T-helper 9 cell (primary cell): ENCODE results near the gene ZSWIM9.
A peak's percentile ranks its signal among the peaks of the same experiment; 100 is the strongest.
"Not testable (repeated sequence)": the region's sequence is repeated elsewhere in the genome, so short reads cannot be mapped to it uniquely, and the experiment has no call there.

ENCODE experiments used
- DNase-seq: peaks from one replicate; pipeline ENCODE4 v3.0.0-alpha.2; 2020

ZSWIM9 gene

DNA sequence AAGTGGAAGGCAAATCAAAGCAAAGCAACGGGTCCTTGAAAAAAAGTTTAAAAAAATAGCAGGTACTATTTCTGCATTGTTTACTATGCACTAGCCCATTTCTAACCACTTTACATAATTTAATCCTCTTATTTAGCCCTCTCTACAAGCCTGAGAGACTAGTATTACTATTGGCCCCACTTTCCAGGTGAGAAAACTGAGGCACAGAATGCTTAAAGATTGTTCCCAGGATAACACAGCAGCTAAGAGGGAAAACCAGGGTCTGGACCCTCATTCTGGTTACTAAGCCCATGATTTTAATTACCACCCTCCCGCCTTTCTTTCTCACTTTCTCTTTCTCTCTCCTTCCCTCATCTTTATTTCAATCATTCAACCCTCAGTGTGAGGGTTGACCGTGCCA lies 5.7 kb downstream of the ZSWIM9 start:
- DNase-seq = no peak

DNA sequence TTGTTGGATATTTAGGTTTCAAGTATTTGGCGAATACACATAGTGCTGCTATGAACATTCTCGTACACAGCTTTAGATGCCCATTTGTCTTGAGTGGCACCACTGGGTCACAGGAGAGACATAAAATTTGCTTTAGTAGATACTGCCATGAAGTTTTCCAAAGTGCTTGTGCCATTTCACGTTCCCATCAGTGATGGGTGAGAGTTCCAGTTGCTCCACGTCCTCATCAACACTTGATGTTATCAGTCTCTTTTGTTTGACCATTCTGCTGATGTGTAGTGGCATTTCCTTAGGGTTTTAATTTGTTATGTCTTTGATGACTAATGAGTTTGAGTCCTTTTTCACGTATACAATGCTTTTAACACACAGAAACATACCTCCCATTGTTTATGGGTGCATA lies 11.0 kb downstream of the ZSWIM9 start:
- DNase-seq = no peak

DNA sequence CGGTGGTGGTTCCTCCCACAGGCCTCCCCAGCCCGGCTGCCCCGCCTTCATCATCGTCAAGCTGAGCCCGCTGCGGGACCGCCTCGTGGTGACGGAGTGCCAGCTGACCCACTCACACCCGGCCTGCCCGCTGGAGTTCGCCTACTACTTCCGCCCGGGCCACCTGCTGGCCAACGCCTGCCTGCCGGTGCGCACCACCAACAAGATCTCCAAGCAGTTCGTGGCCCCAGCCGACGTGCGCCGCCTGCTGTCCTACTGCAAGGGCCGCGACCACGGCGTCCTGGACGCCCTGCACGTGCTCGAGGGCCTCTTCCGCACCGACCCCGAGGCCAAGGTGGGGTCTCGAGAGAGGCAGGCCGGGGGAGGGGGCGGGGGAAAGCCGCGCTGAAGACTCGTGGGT lies 12.0 kb downstream of the ZSWIM9 start:
- DNase-seq = no peak

DNA sequence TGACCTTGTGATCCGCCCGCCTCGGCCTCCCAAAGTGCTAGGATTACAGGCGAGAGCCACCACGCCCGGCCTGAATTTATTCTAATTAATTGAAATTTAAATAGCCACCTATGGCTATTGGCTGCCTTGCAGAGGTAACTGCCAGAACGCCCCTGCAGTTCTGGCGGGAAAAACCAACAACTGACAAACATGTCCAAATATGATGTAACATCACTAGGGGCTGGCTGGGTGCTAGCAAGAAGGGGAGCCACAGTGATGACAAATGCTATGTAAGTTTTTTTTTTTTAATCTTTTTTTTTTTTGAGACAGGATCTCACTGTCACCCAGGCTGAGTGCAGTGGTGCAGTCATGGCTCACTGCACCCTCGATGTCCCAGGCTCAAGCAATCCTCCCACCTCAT lies 12.9 kb downstream of the ZSWIM9 start:
- DNase-seq = no peak

DNA sequence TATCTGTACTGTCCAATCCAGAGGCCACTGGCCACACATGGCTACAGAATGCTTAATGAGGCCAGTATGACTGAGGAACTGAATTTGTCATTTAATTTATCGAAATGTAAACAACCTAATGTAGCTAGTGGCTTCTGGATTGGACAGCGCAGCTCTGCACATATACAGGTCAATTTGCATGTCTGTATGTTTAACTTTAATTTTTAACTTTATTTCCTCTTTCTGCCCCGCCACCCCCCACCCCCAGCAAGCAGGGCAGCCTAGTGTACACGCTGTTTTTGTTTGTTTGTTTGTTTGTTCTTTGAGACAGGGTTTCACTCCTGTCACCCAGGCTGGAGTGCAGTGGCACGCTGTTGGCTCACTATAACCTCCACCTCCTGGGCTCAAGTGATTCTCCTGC lies 15.5 kb downstream of the ZSWIM9 start:
- DNase-seq = no peak

DNA sequence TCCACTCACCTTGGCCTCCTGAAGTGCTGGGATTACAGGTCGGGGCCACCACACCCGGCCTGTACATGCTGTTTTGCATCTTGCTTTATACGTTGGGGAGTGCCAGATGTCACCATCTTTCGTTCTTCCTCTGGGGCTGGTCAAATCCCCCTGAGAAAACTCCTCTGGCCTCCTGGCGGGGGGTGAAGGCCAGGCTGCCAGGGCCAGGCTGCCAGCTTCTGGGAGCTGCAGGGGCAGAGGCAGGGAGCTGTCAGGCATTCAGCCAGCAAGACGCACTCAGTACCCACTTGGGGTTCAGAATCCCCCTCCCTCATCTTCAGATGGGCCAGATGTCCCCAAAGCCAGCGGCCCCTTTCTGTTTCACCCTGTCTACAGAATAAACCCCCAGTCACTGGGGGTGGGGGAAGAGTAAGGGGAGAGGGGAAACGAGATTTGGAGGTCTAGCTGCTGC lies 16.1 kb downstream of the ZSWIM9 start:
- DNase-seq = no peak

DNA sequence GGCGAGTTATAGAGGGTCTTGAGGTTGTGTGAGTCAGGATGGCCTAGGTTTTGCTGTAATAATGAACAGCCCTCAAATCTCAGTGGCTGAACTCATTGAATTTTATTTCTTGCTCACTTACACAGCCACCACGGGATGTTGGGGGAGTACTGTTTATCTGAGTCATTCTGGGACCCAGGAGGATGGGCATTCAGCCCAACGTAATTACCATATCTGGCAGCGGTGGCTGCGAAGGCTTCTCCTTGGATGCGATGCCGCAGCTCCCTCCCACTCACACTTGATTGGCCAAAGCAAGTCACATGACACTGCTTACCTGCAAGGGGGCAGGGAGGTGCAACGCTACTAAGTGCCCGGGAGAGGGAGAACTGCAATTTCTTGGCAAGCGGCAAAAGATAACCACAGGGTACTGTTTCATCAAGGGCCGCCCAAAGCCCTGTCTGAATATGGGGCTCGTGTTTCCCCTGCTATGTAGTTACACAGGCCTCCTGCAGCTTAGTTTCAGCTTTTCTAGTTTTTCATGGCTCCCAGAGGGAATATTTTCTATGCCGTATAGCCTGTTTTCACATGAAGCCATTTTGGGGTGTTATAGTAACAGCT lies 19.9 kb downstream of the ZSWIM9 start:
- DNase-seq = peak; percentile 54

DNA sequence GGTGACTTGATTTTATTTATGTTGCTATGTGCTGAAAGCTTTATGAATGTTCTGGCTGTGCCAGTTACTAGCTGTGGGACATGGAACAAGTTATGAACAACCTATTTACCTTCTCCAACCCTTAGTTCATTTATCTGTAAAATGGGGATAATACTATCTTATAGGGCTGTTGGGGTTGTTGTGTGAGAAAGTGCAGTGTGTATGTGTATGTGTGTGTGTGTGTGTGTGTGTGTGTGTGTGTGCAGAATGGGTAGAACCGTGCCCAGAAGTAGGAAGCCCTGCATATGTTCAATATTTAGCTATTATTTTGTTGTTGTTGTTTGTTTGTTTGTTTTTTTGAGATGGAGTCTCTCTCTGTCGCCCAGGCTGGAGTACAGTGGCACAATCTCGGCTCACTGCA lies 20.4 kb downstream of the ZSWIM9 start:
- DNase-seq = no peak

DNA sequence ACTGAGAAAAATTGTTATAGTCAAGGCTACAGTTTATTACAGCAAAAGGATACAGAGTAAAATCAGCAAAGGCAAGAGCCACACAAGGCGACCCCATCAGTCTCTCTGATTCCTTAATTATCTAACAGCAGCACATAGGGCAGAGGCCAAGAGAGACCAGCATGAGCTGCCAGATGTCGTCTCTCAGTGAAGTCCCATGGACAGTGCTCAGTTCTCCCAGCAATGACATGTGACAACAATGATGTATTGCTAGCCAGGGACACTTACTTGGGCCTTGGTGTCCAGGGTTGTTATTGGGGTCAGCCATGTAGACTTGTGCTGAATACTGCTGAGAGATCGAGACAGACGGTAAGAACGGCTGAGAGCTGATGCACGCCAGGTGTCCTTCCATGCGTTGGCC lies 22.3 kb downstream of the ZSWIM9 start:
- no peak for DNase-seq

DNA sequence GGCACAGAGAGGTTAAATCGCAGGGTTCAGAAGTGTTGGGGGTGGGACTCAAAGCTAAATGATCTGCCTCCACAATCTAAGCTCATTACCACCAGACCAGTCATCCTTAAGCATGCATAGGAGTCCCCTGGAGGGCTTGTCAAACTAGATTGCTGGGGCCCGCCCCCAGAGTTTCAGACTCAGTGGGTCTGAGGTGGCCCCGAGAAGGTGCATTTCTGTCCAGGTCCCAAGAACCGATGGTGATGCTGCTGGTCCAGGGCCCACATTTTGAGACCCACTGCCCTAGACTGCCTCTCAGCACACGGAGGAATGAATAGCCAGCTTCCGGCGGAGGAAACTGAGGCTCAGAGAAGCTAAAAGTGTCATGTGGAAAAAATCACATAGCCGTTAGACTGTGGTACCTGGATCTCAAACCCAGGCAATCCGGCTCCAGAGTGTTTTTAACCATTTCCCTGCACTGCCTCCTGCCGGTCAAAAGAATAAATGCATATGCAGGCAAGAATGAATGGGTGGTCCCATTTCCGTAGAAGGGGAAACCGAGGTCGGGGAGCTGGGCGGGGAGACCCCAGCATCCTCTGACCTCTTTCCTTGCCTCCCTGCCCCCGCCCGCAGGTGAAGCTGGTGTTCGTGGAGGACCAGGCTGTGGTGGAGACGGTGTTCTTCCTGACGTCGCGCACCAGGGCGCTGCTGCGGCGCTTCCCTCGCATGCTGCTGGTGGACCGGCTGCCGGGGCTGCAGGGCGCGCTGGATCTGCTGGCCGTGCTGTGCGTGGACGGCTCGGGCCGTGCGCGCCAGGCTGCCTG lies 23.8 kb downstream of the ZSWIM9 start:
- DNase-seq = no peak

DNA sequence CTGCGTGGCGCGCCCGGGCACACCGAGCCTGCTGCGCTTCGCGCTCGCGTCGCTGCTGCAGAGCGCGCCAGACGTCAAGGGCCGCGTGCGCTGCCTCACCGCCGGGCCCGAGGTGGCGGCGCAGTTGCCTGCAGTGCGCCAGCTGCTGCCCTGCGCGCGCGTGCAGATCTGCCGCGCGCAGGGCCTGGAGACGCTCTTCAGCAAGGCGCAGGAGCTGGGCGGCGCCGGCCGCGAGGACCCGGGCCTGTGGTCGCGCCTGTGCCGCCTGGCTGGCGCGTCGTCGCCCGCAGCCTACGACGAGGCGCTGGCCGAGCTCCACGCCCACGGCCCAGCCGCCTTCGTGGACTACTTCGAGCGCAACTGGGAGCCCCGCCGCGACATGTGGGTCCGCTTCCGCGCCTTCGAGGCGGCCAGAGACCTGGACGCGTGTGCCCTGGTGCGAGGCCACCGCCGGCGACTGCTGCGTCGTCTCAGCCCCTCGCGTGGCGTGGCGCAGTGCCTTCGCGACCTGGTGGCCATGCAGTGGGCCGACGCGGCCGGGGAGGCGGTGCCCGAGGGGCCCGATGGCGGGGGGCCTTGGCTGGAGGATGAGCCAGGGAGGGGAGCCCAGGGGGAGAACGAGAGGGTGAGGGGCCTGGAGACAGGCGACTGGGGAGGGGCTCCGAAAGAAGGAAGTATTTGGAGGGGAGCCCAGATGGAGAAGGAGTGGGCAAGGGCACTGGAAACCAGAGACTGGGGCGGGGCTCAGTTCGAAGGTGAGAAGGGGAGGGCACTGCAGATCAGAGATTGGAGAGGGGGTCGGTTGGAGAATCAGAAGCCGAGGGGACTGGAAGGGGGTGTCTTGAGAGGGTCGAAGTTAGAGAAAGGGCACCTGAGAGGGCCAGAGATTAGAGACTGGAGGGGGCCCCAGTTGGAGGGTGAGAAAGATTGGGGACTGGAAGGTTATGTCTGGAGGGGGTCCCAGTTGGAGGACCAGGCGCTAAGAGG lies 24.7 kb downstream of the ZSWIM9 start:
- DNase-seq = no peak

DNA sequence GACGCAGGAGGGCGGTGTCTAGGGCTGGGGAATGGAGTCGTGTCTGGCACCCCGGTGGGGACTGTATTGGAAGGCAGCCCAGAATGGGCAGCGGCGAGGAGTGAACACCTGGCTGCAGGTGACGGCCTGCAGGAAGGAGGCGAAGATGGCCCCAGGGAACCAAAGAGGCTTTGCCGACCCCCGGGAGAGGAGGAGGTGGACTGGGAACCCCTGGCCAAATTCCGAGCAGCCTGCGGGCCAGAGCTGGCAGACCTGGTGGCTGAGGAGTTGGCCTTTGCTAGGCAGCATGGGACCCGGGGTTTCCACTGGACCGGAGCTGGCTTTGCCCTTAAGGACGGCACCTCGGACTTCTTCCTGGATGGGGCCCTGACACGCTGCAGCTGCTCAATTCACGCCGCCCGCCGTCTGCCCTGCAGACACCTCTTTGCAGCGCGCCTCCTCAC lies 25.9 kb downstream of the ZSWIM9 start:
- DNase-seq = no peak

DNA sequence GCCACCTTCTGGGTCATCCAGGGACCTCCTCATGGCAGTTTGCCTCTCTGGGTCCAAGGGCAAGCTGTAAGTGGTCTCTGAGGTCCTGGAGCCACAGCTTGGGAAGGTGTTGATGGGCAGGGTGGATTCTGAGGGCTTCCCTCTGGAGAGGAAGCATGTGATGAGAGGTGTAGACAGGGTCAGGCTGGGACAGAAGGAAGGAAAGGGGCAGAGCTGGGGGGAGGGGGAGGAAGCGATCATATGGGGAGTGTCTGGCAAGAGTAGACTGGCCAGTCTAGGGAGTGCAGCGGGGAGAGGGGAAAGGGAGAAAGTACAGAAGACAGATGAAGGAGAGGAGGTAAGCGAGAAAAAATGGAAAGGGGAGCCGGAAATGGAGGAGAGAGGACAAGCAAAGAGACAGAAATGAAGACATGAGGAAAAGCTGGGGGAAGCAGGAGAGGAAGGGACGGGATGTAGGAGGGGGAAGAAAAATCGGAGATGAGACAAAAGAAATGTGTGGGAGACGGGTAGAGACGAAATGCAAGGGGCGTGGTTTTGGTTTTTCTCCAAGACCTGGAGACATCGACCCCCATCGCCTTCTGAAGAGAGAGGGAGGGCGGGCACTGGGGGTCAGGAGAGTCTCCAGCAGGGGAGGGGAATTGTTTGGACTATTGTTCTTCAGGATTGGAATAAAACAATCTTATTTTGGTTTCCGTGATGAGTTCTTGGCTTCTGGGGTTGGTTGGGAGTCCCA lies 26.6 kb downstream of the ZSWIM9 start:
- DNase-seq = no peak

DNA sequence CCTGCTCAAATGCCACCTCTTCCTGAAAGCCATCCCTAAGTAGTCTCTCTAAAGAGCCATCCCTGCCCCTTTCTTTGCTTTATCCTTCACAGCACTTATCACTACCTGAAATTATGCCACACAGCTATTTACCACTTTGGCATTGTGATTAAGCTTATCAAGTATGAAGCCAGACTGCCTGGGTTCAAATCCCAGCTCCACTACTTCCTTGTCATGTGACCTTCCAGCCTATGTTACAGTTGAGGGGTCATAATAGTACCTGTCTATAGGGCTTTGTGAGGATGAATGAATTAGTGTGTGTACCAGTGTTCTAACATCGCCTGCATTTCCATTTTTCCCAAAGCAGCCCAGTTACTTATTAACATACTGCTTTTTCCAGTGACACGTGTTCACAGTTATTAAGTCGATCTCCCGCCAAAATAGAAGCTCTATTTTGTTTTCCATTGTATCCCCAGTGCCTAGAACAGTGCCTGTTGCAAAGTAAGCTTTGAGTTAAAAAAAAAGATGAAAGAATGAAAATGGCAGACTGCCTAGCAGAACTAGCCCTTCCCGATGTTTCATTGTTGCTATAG lies 32.8 kb downstream of the ZSWIM9 start:
- no peak for DNase-seq

DNA sequence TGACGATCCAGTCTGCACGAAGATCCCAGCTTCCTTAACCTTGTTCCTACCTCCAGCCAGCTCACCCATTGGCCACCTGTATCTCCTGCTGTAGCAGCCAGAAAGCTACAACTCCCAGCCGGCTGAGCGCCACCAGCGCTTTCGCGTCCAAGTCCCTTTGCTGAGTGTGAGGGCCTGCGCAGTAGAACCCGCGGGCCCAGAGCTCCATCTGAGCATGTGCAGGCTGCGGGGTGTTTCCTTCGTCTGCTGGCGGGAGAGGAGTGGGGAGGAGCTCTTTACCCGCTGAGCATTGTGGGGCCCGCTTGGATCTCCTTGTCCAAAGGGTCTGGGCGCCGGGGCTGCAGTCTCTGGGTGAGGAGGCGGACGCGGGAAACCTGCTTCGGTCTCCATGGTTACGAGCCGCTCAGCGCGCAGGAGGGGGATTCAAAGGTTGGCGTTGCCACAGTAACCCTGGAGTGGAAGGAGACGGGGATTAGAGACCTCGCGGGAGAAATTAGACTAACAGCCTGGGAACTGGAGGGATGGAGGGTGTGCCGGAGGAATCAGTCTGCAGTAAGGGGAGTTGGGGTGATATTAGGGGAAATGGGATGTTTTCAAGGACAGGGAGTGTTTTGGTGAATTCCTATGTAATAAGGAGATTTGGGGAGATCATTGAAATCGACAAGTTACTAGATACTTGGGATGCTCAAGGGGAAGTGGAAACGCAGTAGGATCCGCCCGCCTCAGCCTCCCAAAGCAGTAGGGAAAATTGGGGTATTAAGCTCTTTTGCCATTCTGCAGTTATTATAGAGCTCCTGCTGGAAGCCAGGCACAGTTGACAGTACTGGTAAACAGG lies 33.5 kb downstream of the ZSWIM9 start:
- DNase-seq = peak; percentile 78

DNA sequence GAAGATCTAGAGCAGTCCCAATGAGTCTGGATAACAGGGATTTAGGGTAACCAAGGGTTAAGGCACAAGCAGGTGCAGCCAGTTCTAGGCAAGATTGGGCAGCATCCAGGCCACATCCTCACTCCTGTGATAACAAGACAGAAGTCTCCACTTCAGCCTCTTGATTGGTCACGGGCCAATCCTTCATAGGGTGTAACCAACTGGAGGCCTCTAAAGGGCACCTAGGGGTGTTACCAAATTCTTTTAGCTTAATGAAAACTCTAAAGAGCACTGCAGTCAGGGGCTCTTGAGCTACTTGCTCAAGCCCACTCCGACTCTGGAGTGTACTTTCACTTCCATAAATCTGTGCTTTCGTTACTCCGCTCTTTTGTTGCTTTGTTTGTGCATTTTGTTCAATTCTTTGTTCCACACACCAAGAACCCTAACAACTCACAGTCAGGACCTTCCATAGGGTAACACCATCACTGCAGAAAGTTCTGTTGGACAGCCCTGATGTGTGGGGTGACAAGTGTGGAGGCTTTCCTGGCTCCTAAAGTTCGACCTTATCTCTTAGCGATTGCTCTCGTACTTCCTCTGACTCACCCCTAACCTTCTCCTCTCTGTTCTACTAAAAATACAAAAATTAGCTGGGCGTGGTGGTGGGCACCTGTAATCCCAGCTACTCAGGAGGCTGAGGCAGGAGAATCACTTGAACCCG lies 36.1 kb downstream of the ZSWIM9 start:
- no peak for DNase-seq

DNA sequence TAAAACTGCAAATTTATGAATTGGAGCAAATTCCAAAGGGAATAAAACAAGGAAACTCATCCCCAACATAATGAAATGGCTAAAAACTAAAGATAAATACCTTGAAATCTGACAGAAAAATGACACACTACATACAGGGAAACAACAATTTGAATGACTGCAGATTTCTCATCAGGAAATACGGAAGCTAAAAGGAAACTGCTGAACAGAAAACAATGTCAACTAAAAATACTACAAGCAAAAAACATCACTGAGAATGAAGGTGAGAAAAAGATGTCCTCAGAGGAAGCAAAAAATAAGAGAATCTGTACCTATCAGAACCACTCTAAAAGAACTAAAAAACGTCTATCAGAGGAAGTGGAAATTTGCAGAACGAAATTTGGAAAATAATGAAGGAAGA lies 39.5 kb downstream of the ZSWIM9 start:
- DNase-seq = no peak

DNA sequence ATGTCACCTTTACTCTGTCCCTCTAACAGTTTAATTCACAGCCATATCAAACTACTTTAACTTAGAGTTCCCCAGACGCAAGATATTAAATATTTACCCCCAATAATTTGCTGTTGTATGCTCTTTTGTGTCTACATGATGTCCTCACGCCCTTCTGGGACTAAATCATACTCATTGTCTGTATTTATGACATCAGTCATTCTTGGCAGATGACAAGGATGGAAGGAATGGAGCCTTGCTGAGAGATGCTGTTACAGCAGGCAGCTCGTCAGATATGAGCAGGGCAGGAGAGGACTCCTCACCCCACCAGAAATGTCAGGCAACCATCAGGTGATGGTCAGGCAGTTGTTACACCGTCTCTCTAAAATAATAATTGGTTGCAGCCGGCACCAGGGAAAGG lies 43.5 kb downstream of the ZSWIM9 start:
- DNase-seq = no peak

DNA sequence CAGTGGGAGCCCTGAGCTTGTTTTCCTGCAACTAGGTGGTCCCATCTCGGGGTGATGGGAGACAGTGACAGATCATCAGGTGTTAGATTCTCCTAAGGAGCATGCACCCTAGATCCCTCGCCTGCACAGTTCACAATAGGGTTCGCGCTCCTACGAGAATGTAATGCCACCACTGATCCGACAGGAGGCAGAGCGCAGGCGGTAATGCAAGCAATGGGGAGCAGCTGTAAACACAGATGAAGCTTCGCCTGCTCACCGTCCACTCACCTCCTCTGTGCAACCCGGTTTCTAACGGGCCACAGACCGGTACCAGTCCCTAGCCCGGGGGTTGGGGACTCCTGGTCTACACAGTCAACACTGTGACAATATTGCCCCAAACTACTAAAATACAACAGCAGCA lies 46.5 kb downstream of the ZSWIM9 start:
- no peak for DNase-seq

DNA sequence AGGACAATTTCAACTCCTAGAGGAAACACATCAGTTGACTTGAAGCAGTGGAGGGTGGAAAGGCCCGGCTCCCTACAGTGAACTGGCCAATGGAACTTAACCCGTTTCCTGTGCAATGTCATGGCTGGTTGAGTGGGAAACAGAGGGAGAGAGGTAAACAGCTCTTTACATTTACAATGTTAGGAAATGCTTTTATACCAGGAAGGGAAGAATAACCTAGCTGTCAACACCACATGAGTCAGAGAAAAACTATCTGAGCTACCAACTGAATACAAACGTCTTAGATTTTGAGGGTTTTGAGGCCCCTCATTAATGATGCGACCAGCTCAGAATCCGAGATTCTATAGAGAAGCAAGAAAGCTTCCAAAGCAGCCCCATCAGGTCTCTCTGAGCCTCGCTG lies 48.5 kb downstream of the ZSWIM9 start:
- DNase-seq = no peak

DNA sequence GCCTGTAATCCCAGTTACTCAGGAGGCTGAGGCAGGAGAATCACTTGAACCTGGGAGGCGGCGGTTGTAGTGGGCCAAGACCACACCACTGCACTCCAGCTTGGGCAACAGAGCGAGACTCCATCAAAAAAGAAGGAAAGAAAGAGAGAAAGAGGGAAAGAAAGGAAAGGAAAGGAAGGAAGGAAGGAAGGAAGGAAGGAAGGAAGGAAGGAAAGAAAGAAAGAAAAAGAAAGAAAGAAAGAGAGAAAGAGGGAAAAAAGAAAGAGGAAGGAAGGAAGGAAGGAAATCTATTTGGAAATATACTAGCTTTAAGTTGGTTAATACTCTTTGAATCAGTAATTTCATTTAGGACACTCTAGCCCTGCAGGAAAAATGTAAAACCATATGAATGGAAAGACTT lies 50.3 kb downstream of the ZSWIM9 start:
- not testable (repeated sequence) for DNase-seq
